GM10248 (cell line): ENCODE results near the gene PCYT2.

Experiments used
- CTCF ChIA-PET: fragments of 300-600 bp; sonication (Branson Sonifier 250); formaldehyde crosslinking; extraction: SDS; loops from one replicate; lab custom pipeline; 2021; ENCODE audit warnings: antibody characterized with exemption; lab: Yijun Ruan, JAX
- POLR2A ChIA-PET: fragments of 350-650 bp; sonication (Branson Sonifier 250); formaldehyde crosslinking; extraction: SDS; loops from one replicate; lab custom pipeline; 2020; ENCODE audit warnings: antibody characterized with exemption; lab: Yijun Ruan, JAX
- DNase-seq: peaks from one replicate; pipeline ENCODE4 v3.0.0; 2012; ENCODE audit errors: extremely low spot score
- CTCF ChIP-seq: IDR thresholded peaks from 2 replicates; pipeline ENCODE4 v1.5.1; 2012; ENCODE audit warnings: mild to moderate bottlenecking, low read depth; ENCODE audit errors: extremely low read depth, missing control alignments, control extremely low read depth

The PCYT2 gene

GRCh38 chr17:81912441-81913309 is 1.5 kb upstream of the PCYT2 start:
- POLR2A ChIA-PET = interaction anchor here (1.3 kb wide), 1 partner anchor 12 kb away, joined by 3 read pairs; no protein-coding TSS in a partner anchor
- CTCF ChIA-PET = interaction anchor here (0.9 to 2.3 kb wide), 5 partner anchors 11 to 118 kb away, joined by 3 to 7 read pairs (median 4); partner anchors contain the start of gene MAFG
- no peak for DNase-seq

GRCh38 chr17:81911969-81912368 is 770 bp upstream of the PCYT2 start:
- ChIA-PET CTCF (interaction anchor here (2.3 kb wide), 1 partner anchor 14 kb away, joined by 5 read pairs; no protein-coding TSS in a partner anchor), POLR2A (no interaction called here)
- DNase-seq = no peak
- no peak for TF ChIP-seq CTCF

More at GRCh38 chr17:81912441-81913309, 1.5 kb upstream of the PCYT2 start:
- no peak for TF ChIP-seq CTCF

GRCh38 chr17:81910840-81911276 is 341 bp downstream of the PCYT2 start:
- CTCF ChIA-PET = interaction anchor here (1.0 kb wide), 1 partner anchor 43 kb away, joined by 3 read pairs; no protein-coding TSS in a partner anchor
- DNase-seq = no peak
- no peak for TF ChIP-seq CTCF
- POLR2A ChIA-PET = no interaction called here

- no peak for TF ChIP-seq CTCF
- ChIA-PET POLR2A (no interaction called here), CTCF (interaction anchor here (0.9 to 1.1 kb wide), 3 partner anchors 12 to 44 kb away, joined by 3 read pairs; no protein-coding TSS in a partner anchor)
- no peak for DNase-seq
Measured at GRCh38 chr17:81909966-81910839, 996 bp downstream of the PCYT2 start.

GRCh38 chr17:81909231-81909630 is 2.0 kb downstream of the PCYT2 start:
- ChIA-PET POLR2A (no interaction called here), CTCF (interaction anchor here (0.9 to 1.1 kb wide), 2 partner anchors 12 to 15 kb away, joined by 3 read pairs; no protein-coding TSS in a partner anchor)
- TF ChIP-seq CTCF = no peak
- DNase-seq = no peak

- DNase-seq = no peak
- ChIA-PET CTCF (no interaction called here), POLR2A (no interaction called here)
- no peak for TF ChIP-seq CTCF
Measured at GRCh38 chr17:81908793-81909192, 2.4 kb downstream of the PCYT2 start.
